Neural cell (in vitro differentiated cells): ENCODE data around the gene PCGF3.

Experiments used
- CTCF ChIP-seq: fragments of 450-650 bp; IDR thresholded peaks from 2 replicates; pipeline ENCODE4 v1.5.1; 2014; ENCODE audit warnings: antibody characterized with exemption, mild to moderate bottlenecking, moderate library complexity; ENCODE audit not compliant: poor library complexity, severe bottlenecking
- POLR2AphosphoS5 ChIP-seq: IDR thresholded peaks from 2 replicates; pipeline ENCODE4 v1.6.1; 2012

- TF ChIP-seq CTCF = no peak
- no peak for TF ChIP-seq POLR2AphosphoS5
These were observed 3.0 kb downstream of the PCGF3 start for GRCh38 chr4:708631-708933.
